ENCODE data around the gene CEP89.
A peak's percentile ranks its signal among the peaks of the same experiment; 100 is the strongest.
"Not testable (repeated sequence)": the region's sequence is repeated elsewhere in the genome, so short reads cannot be mapped to it uniquely, and the experiment has no call there.

Gene CEP89

DNA sequence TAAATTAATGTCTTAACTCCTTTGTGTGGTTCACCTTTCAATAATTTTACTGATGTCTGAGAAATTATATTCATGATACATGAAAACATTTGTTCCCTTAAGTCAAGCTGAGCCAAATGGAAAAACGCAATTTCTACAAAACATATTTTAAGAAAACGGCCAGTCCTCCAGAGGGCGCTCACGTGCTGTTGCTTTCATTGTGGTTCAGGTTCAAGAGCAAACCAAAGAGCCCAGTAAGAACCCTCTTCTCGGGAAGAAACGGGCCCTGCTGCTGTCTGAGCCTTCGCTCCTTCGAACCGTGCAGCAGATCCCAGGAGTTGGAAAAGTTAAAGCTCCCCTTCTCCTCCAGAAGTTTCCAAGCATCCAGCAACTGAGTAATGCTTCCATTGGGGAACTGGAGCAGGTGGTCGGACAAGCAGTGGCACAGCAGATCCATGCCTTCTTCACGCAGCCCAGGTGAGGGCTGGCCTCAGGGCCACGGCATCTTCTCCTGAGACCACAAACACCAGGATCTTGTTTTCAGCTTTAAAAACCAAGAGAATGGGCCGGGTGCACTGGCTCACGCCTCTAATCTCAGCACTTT lies 4.6 kb upstream of the CEP89 start:
- TF ChIP-seq, protein P1, sequence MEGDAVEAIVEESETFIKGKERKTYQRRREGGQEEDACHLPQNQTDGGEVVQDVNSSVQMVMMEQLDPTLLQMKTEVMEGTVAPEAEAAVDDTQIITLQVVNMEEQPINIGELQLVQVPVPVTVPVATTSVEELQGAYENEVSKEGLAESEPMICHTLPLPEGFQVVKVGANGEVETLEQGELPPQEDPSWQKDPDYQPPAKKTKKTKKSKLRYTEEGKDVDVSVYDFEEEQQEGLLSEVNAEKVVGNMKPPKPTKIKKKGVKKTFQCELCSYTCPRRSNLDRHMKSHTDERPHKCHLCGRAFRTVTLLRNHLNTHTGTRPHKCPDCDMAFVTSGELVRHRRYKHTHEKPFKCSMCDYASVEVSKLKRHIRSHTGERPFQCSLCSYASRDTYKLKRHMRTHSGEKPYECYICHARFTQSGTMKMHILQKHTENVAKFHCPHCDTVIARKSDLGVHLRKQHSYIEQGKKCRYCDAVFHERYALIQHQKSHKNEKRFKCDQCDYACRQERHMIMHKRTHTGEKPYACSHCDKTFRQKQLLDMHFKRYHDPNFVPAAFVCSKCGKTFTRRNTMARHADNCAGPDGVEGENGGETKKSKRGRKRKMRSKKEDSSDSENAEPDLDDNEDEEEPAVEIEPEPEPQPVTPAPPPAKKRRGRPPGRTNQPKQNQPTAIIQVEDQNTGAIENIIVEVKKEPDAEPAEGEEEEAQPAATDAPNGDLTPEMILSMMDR (IDR thresholded peaks at IDR 0.05; ENCODE audit: extremely low read depth, insufficient read depth, missing control alignments) = peak; percentile 84
- DNase-seq (ENCODE audit: low spot score) = peak; percentile 64
- in situ Hi-C loops (cut with MboI; ENCODE audit: low pct_unique_long_range_greater_than_20kb, low sequenced_read_pairs, unreplicated experiment) = loop anchor here (10.0 kb wide), 1 partner anchor 138 kb away; no protein-coding TSS in a partner anchor

DNA sequence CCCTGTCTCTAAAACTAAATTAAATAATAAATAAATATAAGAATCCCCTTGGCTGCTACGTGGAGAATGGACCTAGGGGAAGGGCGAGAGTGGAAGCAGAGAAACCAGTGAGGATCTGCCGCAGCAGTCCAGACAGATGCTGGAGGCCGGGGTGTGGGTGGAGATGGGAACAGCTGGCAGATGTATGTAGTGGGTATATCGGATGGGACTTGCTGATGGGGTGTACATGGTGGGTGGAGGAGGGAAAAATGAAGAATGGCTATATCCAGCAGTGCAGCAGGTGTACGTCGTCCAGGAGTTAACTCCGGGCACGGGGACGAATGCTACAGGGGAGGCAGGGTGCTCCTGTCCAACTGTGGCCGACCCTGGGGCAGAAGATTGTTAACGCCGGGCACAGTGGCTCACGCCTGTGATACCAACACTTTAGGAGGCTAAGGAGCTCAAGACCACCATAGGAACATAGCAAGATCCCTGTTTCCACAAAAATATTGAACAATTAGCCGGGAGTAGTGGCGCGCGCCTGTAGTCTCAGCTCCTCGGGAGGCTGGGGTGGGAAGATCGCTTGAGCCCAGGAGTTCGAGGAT lies 654 bp downstream of the CEP89 start:
- DNase-seq (ENCODE audit: low spot score) = no peak
- in situ Hi-C loops (cut with MboI; ENCODE audit: low pct_unique_long_range_greater_than_20kb, low sequenced_read_pairs, unreplicated experiment) = loop anchor here (10.0 kb wide), 1 partner anchor 144 kb away; no protein-coding TSS in a partner anchor
- TF ChIP-seq, protein P1 (IDR thresholded peaks at IDR 0.05; ENCODE audit: extremely low read depth, insufficient read depth, missing control alignments) = no peak

DNA sequence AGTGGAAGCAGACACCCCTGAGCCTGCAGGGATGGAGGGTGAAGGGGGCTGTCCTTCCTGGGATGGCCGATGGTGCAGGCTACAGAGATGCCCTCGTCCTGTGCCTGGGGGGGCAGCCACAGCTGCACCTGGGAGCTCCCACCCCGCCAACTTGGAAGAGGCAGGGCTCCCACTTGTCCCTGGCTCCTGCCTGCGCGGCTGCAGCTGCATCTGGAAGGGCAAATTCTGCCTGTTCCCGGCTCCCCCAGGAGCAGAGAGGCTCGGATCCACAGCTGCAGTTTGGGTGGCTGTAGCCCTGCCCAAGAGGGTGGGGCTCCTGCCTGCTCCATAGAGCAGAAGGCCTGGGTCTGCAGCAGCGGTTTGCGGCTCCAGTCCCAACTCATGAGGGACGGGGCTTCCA lies 2.2 kb downstream of the CEP89 start:
- in situ Hi-C loops (cut with MboI; ENCODE audit: low pct_unique_long_range_greater_than_20kb, low sequenced_read_pairs, unreplicated experiment) = no loop called here
- no peak for DNase-seq (ENCODE audit: low spot score)
- TF ChIP-seq, protein P1 (IDR thresholded peaks at IDR 0.05; ENCODE audit: extremely low read depth, insufficient read depth, missing control alignments) = no peak

DNA sequence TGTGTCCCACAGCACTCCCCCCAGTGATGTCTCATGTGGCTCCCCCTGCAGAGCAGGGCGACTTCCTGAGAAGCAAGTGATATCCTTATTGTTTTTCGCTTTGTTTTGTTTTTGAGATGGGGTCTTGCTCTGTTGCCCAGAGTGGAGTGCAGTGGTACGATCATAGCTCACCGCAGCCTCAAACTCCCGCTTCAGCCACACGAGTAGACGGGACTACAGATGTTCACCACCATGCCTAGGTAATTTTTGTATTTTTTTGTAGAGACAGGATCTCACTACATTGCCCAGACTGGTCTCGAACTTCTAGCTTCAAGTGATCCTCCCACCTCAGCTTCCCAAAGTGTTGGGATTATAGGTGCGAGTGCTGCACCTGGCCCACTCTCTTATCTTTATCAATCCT lies 5.0 kb downstream of the CEP89 start:
- TF ChIP-seq, protein P1 (IDR thresholded peaks at IDR 0.05; ENCODE audit: extremely low read depth, insufficient read depth, missing control alignments) = no peak
- no peak for DNase-seq (ENCODE audit: low spot score)
- in situ Hi-C loops (cut with MboI; ENCODE audit: low pct_unique_long_range_greater_than_20kb, low sequenced_read_pairs, unreplicated experiment) = no loop called here

DNA sequence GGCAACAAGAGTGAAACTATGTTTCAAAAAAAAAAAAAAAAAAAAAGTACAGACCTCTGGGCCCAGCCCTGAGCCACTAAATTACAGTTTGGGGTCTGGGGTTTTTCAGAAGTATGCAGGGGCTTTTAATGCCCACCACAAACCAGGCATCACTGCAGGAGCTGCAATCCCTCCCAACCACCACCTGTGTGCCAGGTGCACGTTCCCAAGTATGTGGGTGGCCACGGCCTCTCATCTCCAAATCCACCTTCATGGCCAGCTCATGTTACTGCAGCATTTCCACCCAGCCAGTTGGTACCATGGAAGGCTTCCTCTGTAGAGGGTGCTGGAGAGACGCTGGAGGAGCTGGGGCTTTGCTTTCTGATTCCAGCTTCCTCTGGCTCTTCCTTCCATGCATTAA lies 26.5 kb downstream of the CEP89 start:
- TF ChIP-seq, protein P1 (IDR thresholded peaks at IDR 0.05; ENCODE audit: extremely low read depth, insufficient read depth, missing control alignments) = no peak
- DNase-seq (ENCODE audit: low spot score) = no peak
- in situ Hi-C loops (cut with MboI; ENCODE audit: low pct_unique_long_range_greater_than_20kb, low sequenced_read_pairs, unreplicated experiment) = no loop called here

DNA sequence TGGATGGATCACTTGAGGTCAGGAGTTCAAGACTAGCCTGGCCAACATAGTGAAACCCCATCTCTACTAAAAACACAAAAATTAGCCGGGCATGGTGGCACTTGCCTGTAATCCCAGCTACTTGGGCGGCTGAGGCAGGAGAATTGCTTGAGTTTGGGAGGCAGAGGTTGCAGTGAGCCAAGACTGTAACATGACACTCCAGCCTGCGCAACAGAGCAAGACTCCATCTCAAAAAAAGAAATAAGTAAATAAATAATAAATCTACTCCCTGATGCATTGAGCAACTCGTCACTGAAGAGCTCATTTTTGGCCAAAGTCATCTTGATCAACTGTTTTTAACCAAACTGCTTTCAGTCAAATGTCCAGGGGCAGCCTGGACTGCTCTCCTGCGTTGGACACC lies 30.5 kb downstream of the CEP89 start:
- in situ Hi-C loops (cut with MboI; ENCODE audit: low pct_unique_long_range_greater_than_20kb, low sequenced_read_pairs, unreplicated experiment); DNase-seq (ENCODE audit: low spot score): not testable (repeated sequence)

GRCh38 chr19:32936065-32936464 lies 35.7 kb downstream of the CEP89 start:
- in situ Hi-C loops (cut with MboI; ENCODE audit: low pct_unique_long_range_greater_than_20kb, low sequenced_read_pairs, unreplicated experiment) = no loop called here
- TF ChIP-seq, protein P1 (IDR thresholded peaks at IDR 0.05; ENCODE audit: extremely low read depth, insufficient read depth, missing control alignments) = no peak
- DNase-seq (ENCODE audit: low spot score) = no peak
